T-helper 1 cell (primary cell): Measurements from ENCODE around the gene CCDC38.

ENCODE experiments used
- DNase-seq, 5 donors: peaks; one replicate each; pipeline ENCODE4 v3.0.0-alpha.2; 2012 to 2020

Gene CCDC38

DNA sequence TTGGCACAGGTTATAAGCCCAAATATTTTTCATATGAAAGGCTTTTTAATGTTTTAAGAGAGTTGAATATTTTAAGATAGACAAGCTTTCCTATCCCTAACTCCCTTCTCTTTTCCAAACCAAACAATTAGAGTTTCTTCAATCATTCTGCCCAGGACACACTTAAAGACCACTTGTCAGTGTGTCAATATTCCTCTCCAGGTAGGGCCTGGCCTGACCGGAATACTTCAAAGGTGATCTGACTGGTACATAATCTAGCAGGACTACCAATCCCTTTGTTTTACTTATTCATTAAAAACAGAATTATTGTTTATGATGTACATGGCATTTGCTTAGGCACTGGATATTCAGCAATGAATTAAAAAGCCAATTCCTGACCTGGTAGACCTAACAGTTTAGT, 107.8 kb downstream of the CCDC38 start:
- no peak for DNase-seq

GRCh38 chr12:95830335-95831089, 111.9 kb downstream of the CCDC38 start:
- DNase-seq: no peak

DNA sequence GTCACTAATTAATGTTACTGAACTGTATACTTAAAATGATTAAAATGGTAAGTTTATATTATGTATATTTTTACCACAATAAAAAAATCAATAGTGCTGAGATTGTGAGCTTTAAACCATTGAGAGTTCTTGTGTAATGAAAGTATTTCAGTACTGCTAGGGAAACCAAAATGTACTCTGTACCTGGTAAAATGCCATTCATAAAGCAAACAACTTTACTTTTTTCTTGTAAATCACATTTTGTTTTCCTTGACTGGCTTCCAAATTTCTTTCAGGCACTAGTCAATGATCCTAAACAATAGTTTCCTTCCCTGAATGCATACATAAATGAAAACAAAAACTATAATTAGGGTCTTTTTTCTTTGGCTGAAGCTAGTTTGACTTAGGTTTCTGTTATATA, 113.0 kb downstream of the CCDC38 start:
- DNase-seq: no peak

- DNase-seq: no peak
Measured at GRCh38 chr12:95820096-95820703, 122.2 kb downstream of the CCDC38 start.
